Stomach (tissue), 9 donors: ENCODE results near the gene PPP1R15A. TPM values are rescaled to one million over a fixed set of nuclear protein-coding genes. Genes with fewer than 3 reads are reported as not detected.

Experiments
- DNase-seq, 2 donors: peaks; one replicate each; pipeline versions ENCODE4 v3.0.0 to v3.0.0-alpha.2; 2013 to 2019
- H3K27ac ChIP-seq, 5 donors: fragments of 200-600 bp in 4 of 5; sonication (generic) in 4 of 5; one replicate each; pipeline ENCODE4 v1.5.1; 2013 to 2019; ENCODE audit warnings: mild to moderate bottlenecking in 1 of 5, moderate library complexity in 1 of 5
- H3K27me3 ChIP-seq, 3 donors: fragments of 200-600 bp; sonication (generic); one replicate each; pipeline ENCODE4 v1.5.1; 2017 to 2019; ENCODE audit warnings: mixed run types in 1 of 3
- H3K36me3 ChIP-seq, 4 donors: fragments of 200-600 bp; sonication (generic); 1 replicate in 3 of 4; 2 replicates in 1 of 4; pipeline ENCODE4 v1.5.1; 2016 to 2019
- H3K4me1 ChIP-seq, 4 donors: fragments of 200-600 bp; sonication (generic); one replicate each; pipeline ENCODE4 v1.5.1; 2016 to 2019
- H3K4me3 ChIP-seq, 4 donors: fragments of 200-600 bp; sonication (generic) in 3 of 4; one replicate each; pipeline ENCODE4 v1.5.1; 2016 to 2019; ENCODE audit warnings: mild to moderate bottlenecking in 1 of 4
- H3K9me3 ChIP-seq, 4 donors: fragments of 200-600 bp; sonication (generic); one replicate each; pipeline ENCODE4 v1.5.1; 2016 to 2019
- CTCF ChIP-seq, 7 experiments: fragments of 450-650 bp in 4 of 7; fragments of 200-600 bp in 3 of 7; sonication (generic) in 3 of 7; IDR thresholded peaks; one replicate each; pipeline ENCODE4 v1.5.1; 2016 to 2019; ENCODE audit warnings: antibody characterized with exemption in 7 of 7, control low read depth in 2 of 7, mild to moderate bottlenecking in 1 of 7
- EP300 ChIP-seq: sonication (generic); formaldehyde crosslinking; IDR thresholded peaks from one replicate; pipeline ENCODE4 v1.6.1; 2017; ENCODE audit warnings: antibody characterized with exemption
- POLR2A ChIP-seq, 4 donors: fragments of 450-650 bp; IDR thresholded peaks; one replicate each; pipeline ENCODE4 v1.6.1; 2016; ENCODE audit warnings: antibody characterized with exemption in 4 of 4, control low read depth in 2 of 4, mild to moderate bottlenecking in 1 of 4, moderate library complexity in 1 of 4
- POLR2AphosphoS5 ChIP-seq, 3 donors: sonication (generic); formaldehyde crosslinking; IDR thresholded peaks; one replicate each; pipeline ENCODE4 v1.6.1; 2016; ENCODE audit warnings: antibody characterized with exemption in 3 of 3
- WGBS, 5 donors: extraction: QIAGEN DNeasy Blood & Tissue Kit in 3 of 5; methylation state at CpG; one replicate each; pipeline versions ENCODE4 v1.1.5 to v1.1.7; 2013 to 2018; 5-methylcytosine and 5-hydroxymethylcytosine counted together
- intact Hi-C: fragments of 100-400 bp; cut with DNase I; formaldehyde crosslinking; loops from one replicate; pipeline ENCODE4 v1.15.1; 2023; ENCODE audit warnings: low total_unique reads
- polyA plus RNA-seq, 3 donors: library from polyadenylated mRNA; stranded (reverse); fragments of 200-250 nt; gene quantifications; one replicate each; pipeline ENCODE4 v1.2.3, GENCODE V29; 2013
- total RNA-seq, 5 donors: library from RNA; depleted of rRNA; stranded (reverse); fragments of >200 nt; gene quantifications; one replicate each; pipeline versions ENCODE4 v1.1.0 to v1.2.3, GENCODE V29; 2014 to 2016
- donor health status: healthy with polysubstance abuse.
- donor health status: Bipolar disorder and iron deficiency.
- donor health status: healthy.

The PPP1R15A gene
- total and polyA plus RNA-seq, 8 donors: 14.6 to 107 (median 36.1) TPM

GRCh38 chr19:48830088-48830487 lies 42.1 kb upstream of the PPP1R15A start:
- H3K27me3 ChIP-seq: no peaks in the 10 kb centered on the region
- TF ChIP-seq CTCF (IDR thresholded peaks at IDR 0.05) (no peak), POLR2A (IDR thresholded peaks at IDR 0.05) (no peak), POLR2AphosphoS5 (IDR thresholded peaks at IDR 0.05) (no peak), EP300 (no peak)
- intact Hi-C loops: loop anchor here (5.0 kb wide), 1 partner anchor 33 kb away; no protein-coding TSS in a partner anchor
- no peak overlapping the region for H3K4me3 ChIP-seq
- H3K27ac ChIP-seq: no peak overlapping the region
- DNase-seq: no peak
- H3K9me3 ChIP-seq: no peaks in the 10 kb centered on the region
- WGBS, 5 donors: 32 to 72% (median 43%) methylated on average over 9 of the region's 9 CpGs
- H3K4me1 ChIP-seq: peaks cover 0 to 9% (median 2%) of the 10 kb centered on the region in 4 donors
- H3K36me3 ChIP-seq: peaks cover 0 to 41% (median 22%) of the 10 kb centered on the region in 4 donors

- DNase-seq: no peak
- intact Hi-C loops: loop anchor here (5.0 kb wide), 1 partner anchor 34 kb away; no protein-coding TSS in a partner anchor
- TF ChIP-seq POLR2A (IDR thresholded peaks at IDR 0.05) (no peak), POLR2AphosphoS5 (IDR thresholded peaks at IDR 0.05) (no peak), EP300 (no peak), CTCF (IDR thresholded peaks at IDR 0.05) (no peak)
- no peak overlapping the region for H3K4me3 ChIP-seq
- peaks cover 8 to 17% (median 9%) of the 10 kb centered on the region in 4 donors for H3K4me1 ChIP-seq
- WGBS, 5 donors: 92 to 96% (median 96%) methylated on average over 4 of the region's 4 CpGs
- H3K36me3 ChIP-seq: peaks cover 0 to 41% (median 22%) of the 10 kb centered on the region in 4 donors
- H3K27me3 ChIP-seq: no peaks in the 10 kb centered on the region
- H3K9me3 ChIP-seq: no peaks in the 10 kb centered on the region
- H3K27ac ChIP-seq: no peak overlapping the region
Measured at GRCh38 chr19:48830965-48831364, 41.3 kb upstream of the PPP1R15A start.

- 68 to 94% (median 78%) methylated on average over 5 of the region's 5 CpGs for WGBS, 5 donors
- no peak for DNase-seq
- Histone ChIP-seq H3K9me3 (no peaks in the 10 kb centered on the region), H3K27ac (no peak overlapping the region), H3K36me3 (peaks cover 0 to 35% (median 15%) of the 10 kb centered on the region in 4 donors), H3K27me3 (peaks cover 0 to 6% (median 0%) of the 10 kb centered on the region in 3 donors), H3K4me1 (peaks cover 12 to 27% (median 23%) of the 10 kb centered on the region in 4 donors), H3K4me3 (no peak overlapping the region)
- no peak for TF ChIP-seq CTCF (IDR thresholded peaks at IDR 0.05)
- no peak for TF ChIP-seq POLR2AphosphoS5 (IDR thresholded peaks at IDR 0.05)
- TF ChIP-seq POLR2A (IDR thresholded peaks at IDR 0.05): no peak
- TF ChIP-seq EP300: no peak
- intact Hi-C loops: loop anchor here (5.0 kb wide), 1 partner anchor 36 kb away; no protein-coding TSS in a partner anchor
Measured at GRCh38 chr19:48833049-48833448, 39.2 kb upstream of the PPP1R15A start.

GRCh38 chr19:48833977-48834376 lies 38.2 kb upstream of the PPP1R15A start:
- 74 to 91% (median 84%) methylated on average over 5 of the region's 5 CpGs for WGBS, 5 donors
- intact Hi-C loops: loop anchor here (5.0 kb wide), 1 partner anchor 37 kb away; no protein-coding TSS in a partner anchor

More at GRCh38 chr19:48833977-48834376, 38.2 kb upstream of the PPP1R15A start:
- no peak overlapping the region for H3K4me3 ChIP-seq
- peaks cover 0 to 6% (median 0%) of the 10 kb centered on the region in 3 donors for H3K27me3 ChIP-seq
- H3K27ac ChIP-seq: no peak overlapping the region
- no peak for DNase-seq
- H3K4me1 ChIP-seq: peaks cover 12 to 27% (median 23%) of the 10 kb centered on the region in 4 donors
- TF ChIP-seq CTCF (IDR thresholded peaks at IDR 0.05): no peak
- TF ChIP-seq POLR2AphosphoS5 (IDR thresholded peaks at IDR 0.05): no peak
- no peak for TF ChIP-seq POLR2A (IDR thresholded peaks at IDR 0.05)
- no peak for TF ChIP-seq EP300
- peaks cover 0 to 31% (median 15%) of the 10 kb centered on the region in 4 donors for H3K36me3 ChIP-seq
- H3K9me3 ChIP-seq: no peaks in the 10 kb centered on the region
